ACC112 (cell line): ENCODE data around the gene MTMR4.
"Not testable (repeated sequence)": the region's sequence is repeated elsewhere in the genome, so short reads cannot be mapped to it uniquely, and the experiment has no call there.

ENCODE experiments used
- H2AFZ ChIP-seq: fragments of 200-600 bp; sonication (generic); one replicate; pipeline ENCODE4 v1.6.0; 2017; ENCODE audit warnings: antibody characterized with exemption, low read length; ENCODE audit not compliant: unreplicated experiment
- H3K27ac ChIP-seq: fragments of 200-600 bp; sonication (generic); 2 replicates; pipeline ENCODE4 v1.5.1; 2014; ENCODE audit warnings: low read depth, mild to moderate bottlenecking, antibody characterized with exemption, low read length, moderate library complexity
- H3K27me3 ChIP-seq: fragments of 200-600 bp; sonication (generic); 2 replicates; pipeline ENCODE4 v1.6.1; 2014; ENCODE audit warnings: mild to moderate bottlenecking, antibody characterized with exemption, low read length, moderate library complexity, mixed read lengths; ENCODE audit not compliant: insufficient read depth
- H3K36me3 ChIP-seq: fragments of 200-600 bp; sonication (generic); 2 replicates; pipeline ENCODE4 v1.6.1; 2016; ENCODE audit warnings: mild to moderate bottlenecking, antibody characterized with exemption, low read length, moderate library complexity, mixed read lengths; ENCODE audit not compliant: insufficient read depth
- H3K4me1 ChIP-seq: fragments of 200-600 bp; sonication (generic); one replicate; pipeline ENCODE4 v1.6.1; 2016; ENCODE audit warnings: low read length, mixed read lengths; ENCODE audit not compliant: insufficient read depth, unreplicated experiment, control insufficient read depth
- H3K4me3 ChIP-seq: fragments of 200-600 bp; sonication (generic); 2 replicates; pipeline ENCODE4 v1.5.1; 2014; ENCODE audit warnings: mild to moderate bottlenecking, low read depth, low read length
- H3K79me2 ChIP-seq: fragments of 200-600 bp; sonication (generic); one replicate; pipeline ENCODE4 v1.6.0; 2016; ENCODE audit warnings: low read length; ENCODE audit not compliant: control insufficient read depth, unreplicated experiment, insufficient read depth

Gene MTMR4

GRCh38 chr17:58513965-58514769, at the start of gene MTMR4:
MTMR4 (minus strand) TSS chr17:58514638; CDS start chr17:58514407, 231 bp downstream.
- no peaks in the 10 kb centered on the region for H3K27me3 ChIP-seq
- H3K36me3 ChIP-seq = 0 out of 2 replicates have a peak, but pooled peaks cover 7% of the 10 kb centered on the region
- H2AFZ ChIP-seq = peak within 1 kb of the TSS; percentile 50
- no peaks in the 10 kb centered on the region for H3K79me2 ChIP-seq
- no peak within 1 kb of the TSS for H3K27ac ChIP-seq
- peaks cover 11% of the 10 kb centered on the region for H3K4me1 ChIP-seq
- peak within 1 kb of the TSS; percentile 90 for H3K4me3 ChIP-seq

GRCh38 chr17:58560511-58560910, 46.1 kb upstream of the MTMR4 start:
- no peak overlapping the region for H3K27ac ChIP-seq
- H2AFZ ChIP-seq = no peak overlapping the region
- no peak overlapping the region for H3K4me3 ChIP-seq
- H3K4me1 ChIP-seq = no peaks in the 10 kb centered on the region
- H3K36me3 ChIP-seq = no peaks in the 10 kb centered on the region
- no peaks in the 10 kb centered on the region for H3K79me2 ChIP-seq
- H3K27me3 ChIP-seq = no peaks in the 10 kb centered on the region

GRCh38 chr17:58557981-58558380, 43.5 kb upstream of the MTMR4 start:
- Histone ChIP-seq H2AFZ (no peak overlapping the region), H3K36me3 (no peaks in the 10 kb centered on the region), H3K27me3 (no peaks in the 10 kb centered on the region), H3K4me1 (no peaks in the 10 kb centered on the region), H3K4me3 (no peak overlapping the region), H3K27ac (no peak overlapping the region), H3K79me2 (no peaks in the 10 kb centered on the region)

- H3K4me3 ChIP-seq = no peak overlapping the region
- H3K36me3 ChIP-seq = no peaks in the 10 kb centered on the region
- H3K4me1 ChIP-seq = no peaks in the 10 kb centered on the region
- no peak overlapping the region for H3K27ac ChIP-seq
- no peaks in the 10 kb centered on the region for H3K27me3 ChIP-seq
- no peaks in the 10 kb centered on the region for H3K79me2 ChIP-seq
- no peak overlapping the region for H2AFZ ChIP-seq
Measured at GRCh38 chr17:58556833-58557250, 42.4 kb upstream of the MTMR4 start.

- H3K36me3 ChIP-seq, H3K27me3 ChIP-seq, H3K27ac ChIP-seq, H2AFZ ChIP-seq, H3K4me1 ChIP-seq, H3K79me2 ChIP-seq, H3K4me3 ChIP-seq: not testable (repeated sequence)
Measured at GRCh38 chr17:58555109-58555508, 40.7 kb upstream of the MTMR4 start.

GRCh38 chr17:58541249-58541648, 26.8 kb upstream of the MTMR4 start:
- Histone ChIP-seq H3K27ac (no peak overlapping the region), H3K36me3 (no peaks in the 10 kb centered on the region), H3K27me3 (peaks cover 34% of the 10 kb centered on the region), H3K4me3 (no peak overlapping the region), H3K4me1 (no peaks in the 10 kb centered on the region), H2AFZ (no peak overlapping the region), H3K79me2 (no peaks in the 10 kb centered on the region)

- Histone ChIP-seq H3K27me3 (peaks cover 31% of the 10 kb centered on the region), H3K27ac (no peak overlapping the region)
Measured at GRCh38 chr17:58539698-58540097, 25.3 kb upstream of the MTMR4 start.

GRCh38 chr17:58538811-58539409, 24.5 kb upstream of the MTMR4 start:
- H3K79me2 ChIP-seq = no peaks in the 10 kb centered on the region
- H3K27ac ChIP-seq = no peak overlapping the region
- H3K36me3 ChIP-seq = no peaks in the 10 kb centered on the region
- H2AFZ ChIP-seq = no peak overlapping the region
- H3K4me3 ChIP-seq = no peak overlapping the region
- peaks cover 19% of the 10 kb centered on the region for H3K4me1 ChIP-seq
- peaks cover 24% of the 10 kb centered on the region for H3K27me3 ChIP-seq

More at GRCh38 chr17:58539698-58540097, 25.3 kb upstream of the MTMR4 start:
- no peaks in the 10 kb centered on the region for H3K79me2 ChIP-seq
- H3K4me3 ChIP-seq = no peak overlapping the region
- no peak overlapping the region for H2AFZ ChIP-seq
- no peaks in the 10 kb centered on the region for H3K36me3 ChIP-seq
- peaks cover 13% of the 10 kb centered on the region for H3K4me1 ChIP-seq

GRCh38 chr17:58537266-58537665, 22.8 kb upstream of the MTMR4 start:
- Histone ChIP-seq H3K4me1 (peaks cover 23% of the 10 kb centered on the region), H3K4me3 (no peak overlapping the region), H3K79me2 (no peaks in the 10 kb centered on the region), H2AFZ (no peak overlapping the region), H3K27ac (no peak overlapping the region), H3K36me3 (no peaks in the 10 kb centered on the region), H3K27me3 (peaks cover 16% of the 10 kb centered on the region)

GRCh38 chr17:58536542-58536941, 22.1 kb upstream of the MTMR4 start:
- no peaks in the 10 kb centered on the region for H3K36me3 ChIP-seq
- peaks cover 26% of the 10 kb centered on the region for H3K4me1 ChIP-seq
- no peaks in the 10 kb centered on the region for H3K79me2 ChIP-seq
- peaks cover 14% of the 10 kb centered on the region for H3K27me3 ChIP-seq
- H3K4me3 ChIP-seq = no peak overlapping the region
- H2AFZ ChIP-seq = no peak overlapping the region
- H3K27ac ChIP-seq = no peak overlapping the region

GRCh38 chr17:58535431-58535830, 21.0 kb upstream of the MTMR4 start:
- Histone ChIP-seq H3K4me3 (no peak overlapping the region; the same call in 1 of the 2 replicates), H3K36me3 (no peaks in the 10 kb centered on the region), H3K27ac (no peak overlapping the region), H3K27me3 (peaks cover 19% of the 10 kb centered on the region), H2AFZ (no peak overlapping the region), H3K79me2 (no peaks in the 10 kb centered on the region), H3K4me1 (peaks cover 26% of the 10 kb centered on the region)
